NCI-H526 treated with DMSO at 0.1 percent for 48 hours (cell line): Measurements from ENCODE around the gene PTH.

Source experiments
- DNase-seq: peaks from one replicate; lab custom pipeline; 2025; lab: John Stamatoyannopoulos, UW

The PTH gene

GRCh38 chr11:13495929-13496328, at the start of gene PTH:
TSS of gene PTH (minus strand) at chr11:13495997. CDS start at chr11:13492855, 3,142 bp downstream.
- no peak for DNase-seq

GRCh38 chr11:13538044-13538443, 42.2 kb upstream of the PTH start:
- DNase-seq, result no peak

DNA sequence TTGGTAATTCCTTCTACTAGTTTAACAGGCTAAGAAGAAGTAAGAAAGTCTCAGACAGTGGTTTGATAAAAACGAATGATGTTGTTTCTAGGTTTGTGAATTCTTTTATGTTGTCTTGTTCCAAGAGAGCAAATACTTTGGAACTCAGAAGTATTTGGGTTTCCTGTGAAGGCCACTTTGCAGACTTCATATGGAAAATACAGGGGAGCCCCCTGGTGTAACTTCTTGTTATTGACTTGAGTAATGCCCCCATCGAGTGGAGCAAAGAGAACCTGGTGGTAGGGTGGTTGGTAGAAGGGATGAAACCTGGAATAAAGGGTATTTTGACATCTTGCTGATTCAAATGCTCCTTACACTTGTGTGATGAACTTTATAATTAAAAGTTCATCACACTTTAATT, 40.0 kb upstream of the PTH start:
- DNase-seq, result peak; percentile 2

- DNase-seq, result no peak
Measured at GRCh38 chr11:13534358-13534757, 38.6 kb upstream of the PTH start.

DNA sequence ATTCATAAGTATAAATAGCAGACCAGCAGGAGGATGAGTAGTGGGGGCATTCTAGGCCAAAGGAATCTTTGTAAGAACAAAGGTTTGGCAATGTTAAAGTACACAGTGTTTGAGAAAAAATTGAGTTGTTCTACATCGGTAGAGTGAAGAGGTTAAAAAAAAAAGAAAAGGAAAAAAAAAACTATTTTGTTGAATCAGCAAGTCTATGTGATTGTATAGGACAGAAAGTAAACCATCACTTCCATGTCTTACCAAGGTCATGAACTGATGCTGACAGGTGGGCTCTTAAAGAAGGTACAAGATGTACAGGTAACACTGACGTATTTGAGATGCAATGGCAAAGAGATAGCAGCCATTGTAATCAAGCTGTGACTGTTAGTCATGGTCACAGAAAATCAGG, 29.5 kb upstream of the PTH start:
- no peak for DNase-seq

- no peak for DNase-seq
Measured at GRCh38 chr11:13503393-13503792, 7.6 kb upstream of the PTH start.

DNA sequence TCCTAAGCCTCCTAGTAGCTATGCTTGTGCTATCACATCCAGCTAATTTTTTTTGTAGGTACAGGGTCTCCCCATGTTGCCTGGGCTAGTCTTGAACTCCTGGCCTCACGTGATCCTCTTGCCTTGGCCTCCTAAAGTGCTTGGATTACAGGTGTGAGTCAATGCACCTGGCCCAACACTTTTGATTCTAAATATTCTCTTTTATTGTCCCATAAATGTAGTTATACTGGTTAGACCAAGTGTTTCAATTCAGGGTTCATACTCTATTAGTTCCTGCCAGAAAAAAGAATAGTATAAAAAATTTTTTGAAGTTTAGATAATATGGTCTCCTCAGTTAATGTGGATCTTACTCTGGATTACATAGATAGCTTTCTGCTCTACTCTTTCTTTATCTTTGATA, 6.7 kb upstream of the PTH start:
- no peak for DNase-seq

DNA sequence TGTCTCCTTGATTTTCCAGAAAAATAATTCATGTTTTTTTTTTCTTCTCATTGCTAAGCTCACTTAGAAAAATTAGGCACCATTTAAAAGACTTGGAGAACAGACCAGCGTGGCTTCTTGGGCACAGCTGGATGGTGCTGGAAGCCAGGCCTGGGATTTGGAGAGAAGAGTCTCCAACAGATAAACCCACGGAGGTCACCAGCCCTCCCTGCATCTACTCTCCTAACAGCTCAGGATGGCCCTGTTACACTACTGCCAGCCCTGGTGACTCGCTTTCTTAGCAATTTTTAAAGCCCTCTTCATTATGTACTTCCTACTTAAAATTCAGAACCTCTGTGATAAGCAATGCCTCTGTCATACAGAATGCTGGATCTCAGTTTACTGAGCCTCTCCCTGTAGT, 1.7 kb downstream of the PTH start:
- DNase-seq, result no peak

DNA sequence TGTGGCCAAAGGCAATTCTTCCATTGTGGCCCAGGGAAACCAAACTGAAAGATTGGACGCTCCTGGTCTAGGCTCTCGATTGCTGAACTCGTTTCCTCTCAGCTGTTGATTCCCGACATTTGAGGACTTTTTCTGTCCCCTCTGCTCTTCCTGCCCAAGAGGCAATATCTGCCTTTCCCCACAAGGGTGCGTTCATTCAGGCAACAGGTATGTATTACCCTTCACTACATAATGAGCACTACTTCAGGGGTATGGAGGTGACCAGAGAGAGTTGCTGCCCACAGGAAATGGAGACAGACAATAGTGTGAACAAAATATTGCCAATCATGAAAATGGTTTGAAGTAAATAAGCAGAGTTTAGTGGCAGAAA, 8.2 kb downstream of the PTH start:
- no peak for DNase-seq

- DNase-seq, result no peak
Measured at GRCh38 chr11:13486926-13487660, 8.7 kb downstream of the PTH start.

GRCh38 chr11:13480198-13480597, 15.6 kb downstream of the PTH start:
- DNase-seq, result peak; percentile 35

DNA sequence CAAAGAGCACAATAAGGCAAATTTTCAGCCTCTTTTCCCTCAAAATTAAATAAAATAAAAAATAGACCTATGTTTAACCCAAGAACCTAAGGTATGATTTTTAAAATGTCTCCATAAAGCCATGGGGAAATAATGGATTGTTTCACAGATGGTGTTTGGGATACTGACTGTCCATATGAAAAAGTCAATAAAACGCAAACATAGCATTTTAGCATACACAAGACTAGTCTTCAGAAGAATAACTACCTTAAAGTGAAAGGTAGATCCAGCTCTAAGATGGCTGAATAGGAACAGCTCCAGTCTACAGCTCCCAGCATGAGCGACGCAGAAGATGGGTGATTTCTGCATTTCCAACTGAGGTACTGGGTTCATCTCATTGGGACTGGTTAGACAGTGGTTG, 16.1 kb downstream of the PTH start:
- DNase-seq, result no peak

- no peak for DNase-seq
Measured at GRCh38 chr11:13475091-13475490, 20.7 kb downstream of the PTH start.

DNA sequence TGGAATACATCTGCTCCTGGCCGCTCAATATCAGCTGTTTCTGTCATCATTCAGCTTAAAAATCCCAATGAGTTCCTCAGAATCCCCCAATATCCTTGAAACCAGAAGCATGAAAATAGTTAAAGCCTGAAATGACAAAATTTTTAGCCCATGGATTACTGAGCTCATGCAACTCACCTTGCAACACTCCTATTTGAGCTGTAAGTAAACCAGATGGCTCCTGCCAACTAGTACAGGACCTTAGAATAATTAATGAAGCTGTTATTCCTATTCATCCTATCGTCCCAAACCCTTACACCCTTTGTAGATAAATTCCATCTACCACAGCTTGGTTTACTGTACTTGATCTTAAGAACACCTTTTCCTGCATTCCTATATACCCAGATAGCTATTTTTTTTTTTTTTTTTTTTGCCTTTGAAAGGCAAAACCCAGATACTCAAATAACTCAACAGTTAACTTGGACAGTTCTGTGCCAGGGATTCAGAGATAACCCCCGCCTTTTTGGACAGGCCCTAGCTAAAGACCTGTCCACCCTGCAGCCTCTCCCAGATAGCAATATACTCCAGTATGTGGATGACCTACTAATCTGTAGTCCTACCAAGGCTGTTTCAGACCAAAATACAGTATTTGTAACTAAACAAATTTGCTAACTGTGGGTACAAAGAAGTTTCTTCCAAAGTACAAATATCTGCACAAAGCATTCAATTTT, 22.6 kb downstream of the PTH start:
- no peak for DNase-seq

- DNase-seq, result no peak
Measured at GRCh38 chr11:13468750-13469149, 27.0 kb downstream of the PTH start.

GRCh38 chr11:13465909-13466371, 29.9 kb downstream of the PTH start:
- peak; percentile 71 for DNase-seq

- DNase-seq, result peak; percentile 43
Measured at GRCh38 chr11:13463779-13464290, 32.0 kb downstream of the PTH start.

- DNase-seq, result peak; percentile 91
Measured at GRCh38 chr11:13462901-13463778, 32.7 kb downstream of the PTH start, which contains the start of gene BTBD10. TSS of gene BTBD10 (minus strand) at chr11:13463222. CDS start at chr11:13445124, 18,098 bp downstream.

DNA sequence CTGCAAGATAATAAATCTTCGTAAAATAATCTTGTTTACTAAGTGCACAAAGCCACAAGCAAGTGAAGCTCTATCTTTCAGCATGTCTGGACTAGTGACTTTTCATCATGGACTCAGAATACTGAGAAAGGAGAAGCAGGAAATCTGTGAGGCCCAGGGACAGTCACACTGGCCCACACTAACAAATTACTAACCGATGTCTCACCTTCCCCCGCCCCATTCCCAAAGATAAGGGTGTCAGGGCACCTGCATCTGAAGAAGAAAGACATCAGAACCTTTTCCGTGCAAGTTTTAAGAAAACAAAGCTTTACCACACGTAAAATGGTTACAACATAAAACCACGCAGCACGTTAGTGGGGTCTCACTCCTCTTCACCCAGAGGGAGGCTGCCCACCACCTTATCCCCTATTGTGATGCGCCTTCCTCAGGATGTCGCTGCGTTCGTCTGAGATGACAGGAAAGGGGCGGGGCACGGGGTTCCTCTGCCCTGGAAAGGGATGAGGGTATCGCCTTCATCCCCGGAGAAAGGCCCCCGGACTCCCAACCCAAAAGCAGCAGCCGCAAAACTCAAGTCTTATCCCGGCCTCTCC, 33.4 kb downstream of the PTH start:
- DNase-seq, result peak; percentile 56

DNA sequence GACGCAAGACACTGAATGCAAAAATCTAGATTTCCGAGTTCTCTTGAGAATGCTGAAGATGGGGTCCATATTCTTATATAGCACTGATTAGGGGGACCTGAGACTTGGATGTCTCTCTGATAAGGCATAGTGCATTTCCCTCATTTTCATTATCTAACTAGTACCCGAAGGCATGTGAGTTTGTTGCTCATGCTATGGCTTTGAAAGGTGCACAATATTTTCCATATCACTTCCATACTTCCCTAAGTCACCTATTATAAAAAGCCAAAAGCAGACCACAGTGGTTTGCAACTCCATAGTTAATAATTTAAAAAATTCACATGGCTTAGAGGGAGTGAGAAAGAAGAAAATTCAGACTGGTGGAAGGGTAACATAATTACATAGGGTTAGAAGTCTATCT, 34.5 kb downstream of the PTH start:
- DNase-seq, result no peak

DNA sequence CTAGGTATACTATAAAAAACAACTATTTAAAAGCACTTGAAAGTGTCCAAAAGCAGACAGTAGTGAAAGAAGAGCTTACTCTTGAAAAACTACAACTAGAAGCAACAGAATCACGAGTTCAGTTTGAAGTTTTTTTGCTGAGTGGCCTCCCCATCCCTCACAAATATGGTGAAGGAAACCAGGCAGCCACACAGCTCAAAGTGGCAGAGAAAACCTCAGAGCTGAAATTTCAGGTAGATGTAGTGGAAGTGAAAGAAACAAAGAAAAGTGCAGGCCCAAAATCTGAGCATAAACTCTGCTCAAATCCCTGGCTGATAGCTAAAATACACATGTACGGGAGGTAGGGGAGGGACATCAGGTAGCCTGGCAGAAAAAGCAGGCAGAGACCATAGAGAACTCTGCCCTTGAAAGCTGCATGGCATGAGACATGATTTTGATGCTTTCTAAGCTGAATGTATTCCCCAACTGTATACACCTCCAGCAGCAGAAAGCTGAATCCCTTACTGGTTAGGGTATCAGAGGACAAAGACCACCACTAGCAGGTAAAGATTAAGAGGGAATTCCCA, 44.9 kb downstream of the PTH start:
- no peak for DNase-seq

DNA sequence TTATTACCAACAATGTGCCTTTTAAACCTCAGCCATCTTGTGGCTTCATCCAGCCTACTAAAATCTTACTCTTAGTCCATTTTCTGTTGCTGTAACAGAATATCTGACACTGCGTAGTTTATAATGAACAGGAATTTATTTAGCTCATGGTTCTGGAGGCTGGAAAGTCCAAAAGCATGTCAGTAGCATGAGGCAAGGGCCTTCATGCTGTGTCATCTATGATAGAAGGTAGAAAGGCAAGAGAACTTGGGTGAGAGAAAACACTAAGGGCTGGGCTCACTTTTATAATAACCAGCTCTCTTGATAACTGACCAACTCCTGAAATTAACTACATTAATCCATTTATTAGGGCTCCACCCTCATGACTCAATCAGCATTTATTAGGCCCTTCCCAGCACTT, 46.3 kb downstream of the PTH start:
- no peak for DNase-seq
